ENCODE results near the gene PHKA2. TPM values are rescaled to one million over a fixed set of nuclear protein-coding genes. Genes with fewer than 3 reads are reported as not detected.

PHKA2 gene
- total and polyA plus RNA-seq, 2 of the 4 experiments (the other 2 are of a cell fraction): 10.0 to 21.5 TPM

DNA sequence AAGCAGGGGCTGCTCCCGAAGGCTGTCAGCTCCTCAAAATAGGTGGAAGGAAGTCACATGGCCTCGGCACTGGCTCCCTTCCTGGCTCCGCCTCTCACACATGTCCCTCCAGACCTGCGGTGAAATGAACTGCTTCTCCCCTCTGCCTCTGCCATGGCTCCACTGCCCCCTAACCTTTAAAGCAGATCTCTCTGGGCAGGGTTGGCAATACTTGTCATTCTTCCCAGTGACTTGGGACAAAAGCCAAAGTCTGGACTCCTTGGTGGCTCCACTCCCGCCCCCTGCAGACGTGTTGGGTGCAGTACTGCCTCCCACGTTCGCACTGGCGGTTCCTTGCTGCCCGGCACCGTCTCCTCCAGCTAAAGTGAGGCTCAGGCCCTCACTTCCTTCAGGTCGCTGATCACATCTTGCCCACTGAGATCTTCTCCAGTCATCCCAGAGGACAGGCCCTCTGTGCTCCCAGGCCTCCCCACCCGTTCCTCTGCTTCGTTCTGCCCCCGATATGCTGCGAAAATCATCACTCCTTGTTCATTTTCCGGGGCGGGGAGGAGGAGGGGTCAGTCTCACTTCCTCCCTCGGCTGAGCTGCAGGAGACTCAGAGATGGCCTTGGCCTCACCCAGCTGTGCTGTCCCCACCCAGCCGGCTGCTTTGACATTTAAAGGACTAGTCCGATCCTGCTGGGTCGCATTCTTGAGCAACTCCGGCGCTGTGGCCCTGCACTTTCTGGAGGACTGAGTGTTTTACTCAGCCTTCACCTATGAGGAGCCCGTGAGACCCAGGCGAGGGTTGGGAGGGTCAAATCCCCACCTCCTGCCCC is 97.4 kb downstream of the PHKA2 start:
- 34% methylated on average over 11 of the region's 26 CpGs; no CpG with 5 or more reads in 1 of the 2 experiments for WGBS, 2 experiments (ENCODE audit: extremely low coverage in 2 of 2, insufficient read length in 1 of 2)
- Histone ChIP-seq H3K79me1 (ENCODE audit: low read depth in 1 of 2, low read length in 2 of 2) (no peaks in the 10 kb centered on the region), H2BK15ac (ENCODE audit: low read depth, low read length) (peak overlapping the region; percentile 61; the same call in 1 of the 3 replicates), H3K23ac (ENCODE audit: low read depth, low read length) (peak overlapping the region; percentile 4; the same call in 1 of the 2 replicates), H3K9ac (ENCODE audit: low read depth, low read length) (peak overlapping the region; percentile 50; the same call in 1 of the 2 replicates), H4K91ac (ENCODE audit: insufficient read depth, low read depth, low read length) (peak overlapping the region; percentile 35; the same call in 1 of the 2 replicates), H2BK20ac (ENCODE audit: low read depth, low read length) (no peak overlapping the region), H3K4me3 (ENCODE audit: insufficient read depth, low read depth, low read length) (peak overlapping the region; percentile 39), H3K9me3 (ENCODE audit: control insufficient read depth, insufficient read depth, low read length) (no peaks in the 10 kb centered on the region), H4K8ac (ENCODE audit: low read depth in 2 of 2, low read length in 2 of 2) (peak overlapping the region; percentile 82 to 85), H3K18ac (ENCODE audit: low read depth, low read length) (peak overlapping the region; percentile 69; the same call in 1 of the 2 replicates), H3K4ac (ENCODE audit: low read depth, low read length) (peak overlapping the region; percentile 15), H3K27ac (ENCODE audit: insufficient read depth, low read length) (peak overlapping the region; percentile 67; the same call in 1 of the 2 replicates), H2AK5ac (ENCODE audit: low read depth, low read length) (peak overlapping the region; percentile 13; the same call in 1 of the 2 replicates), H3K9me1 (ENCODE audit: insufficient read depth, low read length) (no peaks in the 10 kb centered on the region; the same call in 1 of the 2 replicates), H2BK120ac (ENCODE audit: low read depth, low read length) (peak overlapping the region; percentile 27; the same call in 1 of the 2 replicates), H3K56ac (ENCODE audit: extremely low read depth, insufficient read depth, low read length) (no peak overlapping the region), H3K4me1 (ENCODE audit: control insufficient read depth, insufficient read depth, low read length) (peaks cover 11% of the 10 kb centered on the region; the same call in 1 of the 2 replicates), H2AK9ac (replicated peaks; ENCODE audit: low read depth, low read length, poor library complexity) (peak overlapping the region; percentile 11), H3K27me3 (ENCODE audit: control insufficient read depth, insufficient read depth, low read length) (no peaks in the 10 kb centered on the region; the same call in 1 of the 2 replicates), H4K20me1 (ENCODE audit: insufficient read depth, low read length) (no peaks in the 10 kb centered on the region), H4K5ac (ENCODE audit: low read depth, low read length) (peak overlapping the region; percentile 90), H3K14ac (replicated peaks; ENCODE audit: low read depth, low read length) (no peak overlapping the region), H3K36me3 (ENCODE audit: control insufficient read depth, insufficient read depth, low read length) (no peaks in the 10 kb centered on the region), H2AFZ (replicated peaks; ENCODE audit: low read length, poor library complexity) (peak overlapping the region; percentile 79), H3K4me2 (ENCODE audit: low read depth, low read length) (peak overlapping the region; percentile 85), H2BK5ac (ENCODE audit: low read depth, low read length, poor library complexity, severe bottlenecking) (no peak overlapping the region)
- TF ChIP-seq, protein P1, sequence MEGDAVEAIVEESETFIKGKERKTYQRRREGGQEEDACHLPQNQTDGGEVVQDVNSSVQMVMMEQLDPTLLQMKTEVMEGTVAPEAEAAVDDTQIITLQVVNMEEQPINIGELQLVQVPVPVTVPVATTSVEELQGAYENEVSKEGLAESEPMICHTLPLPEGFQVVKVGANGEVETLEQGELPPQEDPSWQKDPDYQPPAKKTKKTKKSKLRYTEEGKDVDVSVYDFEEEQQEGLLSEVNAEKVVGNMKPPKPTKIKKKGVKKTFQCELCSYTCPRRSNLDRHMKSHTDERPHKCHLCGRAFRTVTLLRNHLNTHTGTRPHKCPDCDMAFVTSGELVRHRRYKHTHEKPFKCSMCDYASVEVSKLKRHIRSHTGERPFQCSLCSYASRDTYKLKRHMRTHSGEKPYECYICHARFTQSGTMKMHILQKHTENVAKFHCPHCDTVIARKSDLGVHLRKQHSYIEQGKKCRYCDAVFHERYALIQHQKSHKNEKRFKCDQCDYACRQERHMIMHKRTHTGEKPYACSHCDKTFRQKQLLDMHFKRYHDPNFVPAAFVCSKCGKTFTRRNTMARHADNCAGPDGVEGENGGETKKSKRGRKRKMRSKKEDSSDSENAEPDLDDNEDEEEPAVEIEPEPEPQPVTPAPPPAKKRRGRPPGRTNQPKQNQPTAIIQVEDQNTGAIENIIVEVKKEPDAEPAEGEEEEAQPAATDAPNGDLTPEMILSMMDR (conservative IDR thresholded peaks at IDR 0.05; ENCODE audit: low read depth, low read length): peak; percentile 37
- TF ChIP-seq FOS (IDR thresholded peaks at IDR 0.05; ENCODE audit: low read depth, low read length): no peak
- TF ChIP-seq SMC3 (IDR thresholded peaks at IDR 0.05; ENCODE audit: low read depth, low read length): peak; percentile 23; the same call in 1 of the 2 replicates
- TF ChIP-seq CHD1 (IDR thresholded peaks at IDR 0.05; ENCODE audit: low read depth, low read length): no peak
- TF ChIP-seq RAD21 (IDR thresholded peaks at IDR 0.05; ENCODE audit: low read length): peak; percentile 32
- POLR2A ChIA-PET (ENCODE audit: unreplicated experiment): no interaction called here
- dilution Hi-C loops (cut with HindIII; ENCODE audit: low sequenced_read_pairs, unreplicated experiment) (no loop called here), intact Hi-C loops (cut with micrococcal nuclease) (loop anchor here (1.0 to 5.0 kb wide), 3 partner anchors 209 to 494 kb away; no protein-coding TSS in a partner anchor), in situ Hi-C loops (cut with MboI; ENCODE audit: low sequenced_read_pairs) (no loop called here)
- ATAC-seq (ENCODE audit: low read depth) (peak; percentile 72), DNase-seq (peak; percentile 23)
- CTCF ChIA-PET: interaction anchor here (0.7 kb wide), 1 partner anchor 476 kb away, joined by 3 read pairs; no protein-coding TSS in a partner anchor
- no TSS peak for BruUV-seq (replicated peaks)
